HEK293T (cell line): ENCODE measurements around the gene ZIM2.

Experiments
- ELF4 ChIP-seq: fragments of 450-650 bp; IDR thresholded peaks from 2 replicates; pipeline ENCODE4 v1.6.1; 2017; ENCODE audit warnings: antibody characterized with exemption
- FOXM1 ChIP-seq: fragments of 450-650 bp; IDR thresholded peaks from 2 replicates; pipeline ENCODE4 v1.6.1; 2017; ENCODE audit warnings: mild to moderate bottlenecking, borderline replicate concordance
- L3MBTL2 ChIP-seq: fragments of 450-650 bp; conservative IDR thresholded peaks from 2 replicates; pipeline ENCODE4 v1.6.1; 2016; ENCODE audit warnings: mild to moderate bottlenecking
- LEF1 ChIP-seq: fragments of 450-650 bp; IDR thresholded peaks from 2 replicates; pipeline ENCODE4 v1.6.1; 2017; ENCODE audit warnings: mild to moderate bottlenecking, borderline replicate concordance
- NFRKB ChIP-seq: fragments of 450-650 bp; IDR thresholded peaks from 2 replicates; pipeline ENCODE4 v1.6.1; 2016; ENCODE audit warnings: mild to moderate bottlenecking, moderate library complexity
- ZNF384 ChIP-seq: fragments of 450-650 bp; IDR thresholded peaks from 2 replicates; pipeline ENCODE4 v1.6.1; 2016

- TF ChIP-seq FOXM1 (no peak), NFRKB (no peak), LEF1 (no peak), L3MBTL2 (no peak), ZNF384 (no peak), ELF4 (no peak)
Observed at GRCh38 chr19:56811480-56811879, 29.0 kb downstream of the ZIM2 start.
